DOHH2 (cell line): ENCODE results near the gene LNX1.

Source experiments
- CTCF ChIP-seq: fragments of 200-600 bp; sonication (generic); IDR thresholded peaks from one replicate; pipeline ENCODE4 v1.5.1; 2014; ENCODE audit warnings: antibody characterized with exemption, mild to moderate bottlenecking, low read depth, low read length; ENCODE audit not compliant: poor library complexity, severe bottlenecking
- EZH2phosphoT487 ChIP-seq: fragments of 200-600 bp; sonication (generic); IDR thresholded peaks from 2 replicates; pipeline ENCODE4 v1.6.1; 2017; ENCODE audit warnings: borderline replicate concordance, mild to moderate bottlenecking, antibody characterized with exemption, low read length, moderate library complexity, mixed read lengths

GRCh38 chr4:53514509-53514908 is 76.8 kb downstream of the LNX1 start:
- TF ChIP-seq CTCF (no peak), EZH2phosphoT487 (no peak)
